Lower lobe of right lung (tissue), 2 donors: Measurements from ENCODE around the gene RIMKLB. TPM values are rescaled to one million over a fixed set of nuclear protein-coding genes. Genes with fewer than 3 reads are reported as not detected.
"Not testable (repeated sequence)": the region's sequence is repeated elsewhere in the genome, so short reads cannot be mapped to it uniquely, and the experiment has no call there.

Source experiments
- ATAC-seq, 2 donors: fragments of 200-7000 bp; cut with Tn5 transposase; one replicate each; pipeline ENCODE4 v1.9.1; 2020 to 2022; ENCODE audit warnings: mild to moderate bottlenecking in 2 of 2, moderate library complexity in 2 of 2
- DNase-seq: peaks from one replicate; pipeline ENCODE4 v3.0.0-alpha.2; 2020
- H3K27ac ChIP-seq: fragments of 200-600 bp; one replicate; pipeline ENCODE4 v1.8.0; 2022
- H3K27me3 ChIP-seq: fragments of 200-600 bp; one replicate; pipeline ENCODE4 v1.8.0; 2022; ENCODE audit warnings: low read depth
- H3K36me3 ChIP-seq: fragments of 200-600 bp; one replicate; pipeline ENCODE4 v1.8.0; 2022; ENCODE audit warnings: mild to moderate bottlenecking
- H3K4me1 ChIP-seq: fragments of 200-600 bp; one replicate; pipeline ENCODE4 v1.8.0; 2022
- H3K4me3 ChIP-seq: fragments of 200-600 bp; one replicate; pipeline ENCODE4 v1.8.0; 2022; ENCODE audit warnings: mild to moderate bottlenecking
- H3K9me3 ChIP-seq: fragments of 200-600 bp; one replicate; pipeline ENCODE4 v1.8.0; 2022
- intact Hi-C: fragments of 100-400 bp; cut with DNase I; formaldehyde crosslinking; loops from one replicate; pipeline ENCODE4 v1.11.0; 2022
- total RNA-seq: library from RNA; stranded (reverse); fragmentation: NEBNext Ultra II Directional; extraction: Animal tissue kit (Norgen Biotek cat#: 25700); gene quantifications from one replicate; pipeline ENCODE4 v1.2.1, GENCODE V29; 2021
- TF ChIP-seq, protein P1 (sequence below): fragments of 200-600 bp; IDR thresholded peaks from one replicate; pipeline ENCODE4 v1.8.0; 2022; ENCODE audit warnings: antibody characterized with exemption, mild to moderate bottlenecking
- donor health status: DM: no; HTN: yes; CAD: no; lungs with severe emphysema.

Gene RIMKLB
- total RNA-seq, 1 donor from 2014 or later: 30.5 TPM

GRCh38 chr12:8785499-8785898 lies 87.7 kb downstream of the RIMKLB start:
- peaks cover 7% of the 10 kb centered on the region for H3K36me3 ChIP-seq
- H3K9me3 ChIP-seq: no peaks in the 10 kb centered on the region
- H3K4me3 ChIP-seq: no peak overlapping the region
- TF ChIP-seq, protein P1, sequence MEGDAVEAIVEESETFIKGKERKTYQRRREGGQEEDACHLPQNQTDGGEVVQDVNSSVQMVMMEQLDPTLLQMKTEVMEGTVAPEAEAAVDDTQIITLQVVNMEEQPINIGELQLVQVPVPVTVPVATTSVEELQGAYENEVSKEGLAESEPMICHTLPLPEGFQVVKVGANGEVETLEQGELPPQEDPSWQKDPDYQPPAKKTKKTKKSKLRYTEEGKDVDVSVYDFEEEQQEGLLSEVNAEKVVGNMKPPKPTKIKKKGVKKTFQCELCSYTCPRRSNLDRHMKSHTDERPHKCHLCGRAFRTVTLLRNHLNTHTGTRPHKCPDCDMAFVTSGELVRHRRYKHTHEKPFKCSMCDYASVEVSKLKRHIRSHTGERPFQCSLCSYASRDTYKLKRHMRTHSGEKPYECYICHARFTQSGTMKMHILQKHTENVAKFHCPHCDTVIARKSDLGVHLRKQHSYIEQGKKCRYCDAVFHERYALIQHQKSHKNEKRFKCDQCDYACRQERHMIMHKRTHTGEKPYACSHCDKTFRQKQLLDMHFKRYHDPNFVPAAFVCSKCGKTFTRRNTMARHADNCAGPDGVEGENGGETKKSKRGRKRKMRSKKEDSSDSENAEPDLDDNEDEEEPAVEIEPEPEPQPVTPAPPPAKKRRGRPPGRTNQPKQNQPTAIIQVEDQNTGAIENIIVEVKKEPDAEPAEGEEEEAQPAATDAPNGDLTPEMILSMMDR: no peak
- no peak overlapping the region for H3K27ac ChIP-seq
- no peak for DNase-seq
- intact Hi-C loops: no loop called here
- ATAC-seq: no peak
- no peaks in the 10 kb centered on the region for H3K27me3 ChIP-seq
- H3K4me1 ChIP-seq: no peaks in the 10 kb centered on the region

DNA sequence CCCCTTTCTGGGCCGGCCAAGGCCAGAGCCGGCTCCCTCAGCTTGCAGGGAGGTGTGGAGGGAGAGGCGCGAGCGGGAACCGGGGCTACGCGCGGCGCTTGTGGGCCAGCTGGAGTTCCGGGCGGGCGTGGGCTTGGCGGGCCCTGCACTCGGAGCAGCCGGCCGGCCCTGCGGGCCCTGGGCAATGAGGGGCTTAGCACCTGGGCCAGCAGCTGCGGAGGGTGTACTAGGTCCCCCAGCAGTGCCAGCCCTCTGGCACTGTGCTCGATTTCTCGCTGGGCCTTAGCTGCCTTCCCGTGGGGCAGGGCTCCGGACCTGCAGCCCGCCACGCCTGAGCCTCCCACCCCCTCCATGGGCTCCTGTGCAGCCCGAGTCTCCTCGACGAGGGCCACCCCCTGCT lies 89.4 kb downstream of the RIMKLB start:
- ATAC-seq, H3K9me3 ChIP-seq, H3K4me3 ChIP-seq, H3K4me1 ChIP-seq, DNase-seq, H3K36me3 ChIP-seq, intact Hi-C loops, H3K27ac ChIP-seq, H3K27me3 ChIP-seq: not testable (repeated sequence)

GRCh38 chr12:8788706-8789105 lies 90.9 kb downstream of the RIMKLB start:
- intact Hi-C loops, ATAC-seq, DNase-seq, H3K27me3 ChIP-seq, H3K27ac ChIP-seq, H3K9me3 ChIP-seq, H3K4me1 ChIP-seq, H3K4me3 ChIP-seq, H3K36me3 ChIP-seq: not testable (repeated sequence)

GRCh38 chr12:8789341-8790013 lies 91.7 kb downstream of the RIMKLB start:
- H3K4me3 ChIP-seq, H3K4me1 ChIP-seq, H3K9me3 ChIP-seq, H3K27me3 ChIP-seq, ATAC-seq, DNase-seq, intact Hi-C loops, H3K27ac ChIP-seq, H3K36me3 ChIP-seq: not testable (repeated sequence)

GRCh38 chr12:8793226-8793625 lies 95.4 kb downstream of the RIMKLB start:
- H3K9me3 ChIP-seq, DNase-seq, H3K4me1 ChIP-seq, H3K27ac ChIP-seq, H3K36me3 ChIP-seq, ATAC-seq, H3K27me3 ChIP-seq, H3K4me3 ChIP-seq, intact Hi-C loops: not testable (repeated sequence)

DNA sequence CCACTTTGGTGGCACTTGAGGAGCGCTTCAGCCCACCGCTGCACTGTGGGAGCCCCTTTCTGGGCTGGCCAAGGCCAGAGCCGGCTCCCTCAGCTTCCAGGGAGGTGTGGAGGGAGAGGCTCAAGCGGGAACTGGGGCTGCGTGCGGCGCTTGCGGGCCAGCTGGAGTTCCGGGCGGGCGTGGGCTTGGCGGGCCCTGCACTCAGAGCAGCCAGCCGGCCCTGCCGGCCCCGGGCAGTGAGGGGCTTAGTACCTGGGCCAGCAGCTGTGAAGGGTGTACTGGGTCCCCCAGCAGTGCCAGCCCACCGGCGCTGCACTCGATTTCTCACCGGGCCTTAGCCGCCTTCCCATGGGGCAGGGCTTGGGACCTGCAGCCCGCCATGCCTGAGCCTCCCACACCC lies 96.8 kb downstream of the RIMKLB start:
- intact Hi-C loops, ATAC-seq, H3K36me3 ChIP-seq, H3K4me3 ChIP-seq, H3K27ac ChIP-seq, H3K4me1 ChIP-seq, DNase-seq, H3K27me3 ChIP-seq, H3K9me3 ChIP-seq: not testable (repeated sequence)

DNA sequence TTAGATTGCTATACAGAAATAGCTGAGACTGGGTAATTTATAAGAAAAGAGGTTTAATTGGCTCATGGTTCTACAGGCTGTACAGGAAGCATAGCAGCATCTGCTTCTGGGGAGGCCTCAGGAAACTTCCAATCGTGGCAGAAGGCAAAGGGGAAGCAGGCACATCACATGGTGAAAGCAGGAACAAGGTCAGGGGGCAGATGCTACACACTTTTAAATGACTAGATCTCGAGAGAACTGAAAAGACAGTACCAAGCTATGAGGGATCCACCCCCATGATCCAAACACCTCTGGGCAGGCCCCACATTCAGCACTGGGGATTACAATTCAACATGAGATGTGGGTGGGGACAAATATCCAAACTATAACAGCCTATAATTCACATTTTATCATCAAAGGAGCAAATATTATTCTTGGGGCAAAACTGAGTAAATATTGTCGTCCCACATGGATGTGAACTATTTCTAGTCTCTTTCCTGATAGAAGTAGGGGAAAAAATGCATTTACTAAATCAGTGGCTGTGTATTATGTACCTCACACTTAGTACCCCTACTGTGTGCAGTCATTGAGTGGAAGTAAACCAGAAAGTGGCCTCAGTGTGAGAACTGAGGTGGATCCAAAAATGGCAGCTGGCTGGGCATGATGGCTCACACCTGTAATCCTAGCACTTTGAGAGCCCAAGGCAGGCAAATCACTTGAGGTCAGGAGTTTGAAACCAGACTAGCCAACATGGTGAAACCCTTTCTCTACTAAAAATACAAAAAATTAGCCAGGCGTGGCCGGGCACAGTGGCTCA lies 99.2 kb downstream of the RIMKLB start:
- no peak overlapping the region for H3K27ac ChIP-seq
- intact Hi-C loops: no loop called here
- TF ChIP-seq, protein P1: no peak
- no peaks in the 10 kb centered on the region for H3K36me3 ChIP-seq
- no peaks in the 10 kb centered on the region for H3K27me3 ChIP-seq
- H3K4me3 ChIP-seq: no peak overlapping the region
- H3K9me3 ChIP-seq: no peaks in the 10 kb centered on the region
- DNase-seq (no peak), ATAC-seq (no peak)
- no peaks in the 10 kb centered on the region for H3K4me1 ChIP-seq

GRCh38 chr12:8801213-8801612 lies 103.4 kb downstream of the RIMKLB start:
- H3K9me3 ChIP-seq, intact Hi-C loops, H3K27me3 ChIP-seq: not testable (repeated sequence)

GRCh38 chr12:8804833-8805232 lies 107.0 kb downstream of the RIMKLB start:
- H3K27ac ChIP-seq, H3K4me3 ChIP-seq, DNase-seq, H3K27me3 ChIP-seq, ATAC-seq, H3K36me3 ChIP-seq, H3K9me3 ChIP-seq, intact Hi-C loops, H3K4me1 ChIP-seq: not testable (repeated sequence)

More at GRCh38 chr12:8801213-8801612, 103.4 kb downstream of the RIMKLB start:
- not testable (repeated sequence) for DNase-seq, H3K36me3 ChIP-seq, ATAC-seq, H3K4me3 ChIP-seq, H3K27ac ChIP-seq, H3K4me1 ChIP-seq

- intact Hi-C loops: not testable (repeated sequence)
Measured at GRCh38 chr12:8805487-8805886, 107.7 kb downstream of the RIMKLB start.

GRCh38 chr12:8807084-8807483 lies 109.3 kb downstream of the RIMKLB start:
- DNase-seq, H3K4me1 ChIP-seq, intact Hi-C loops, H3K36me3 ChIP-seq, H3K27ac ChIP-seq, H3K9me3 ChIP-seq, H3K27me3 ChIP-seq, H3K4me3 ChIP-seq, ATAC-seq: not testable (repeated sequence)

More at GRCh38 chr12:8805487-8805886, 107.7 kb downstream of the RIMKLB start:
- not testable (repeated sequence) for H3K27ac ChIP-seq, H3K9me3 ChIP-seq, H3K4me1 ChIP-seq, H3K27me3 ChIP-seq, H3K36me3 ChIP-seq, H3K4me3 ChIP-seq, DNase-seq, ATAC-seq

DNA sequence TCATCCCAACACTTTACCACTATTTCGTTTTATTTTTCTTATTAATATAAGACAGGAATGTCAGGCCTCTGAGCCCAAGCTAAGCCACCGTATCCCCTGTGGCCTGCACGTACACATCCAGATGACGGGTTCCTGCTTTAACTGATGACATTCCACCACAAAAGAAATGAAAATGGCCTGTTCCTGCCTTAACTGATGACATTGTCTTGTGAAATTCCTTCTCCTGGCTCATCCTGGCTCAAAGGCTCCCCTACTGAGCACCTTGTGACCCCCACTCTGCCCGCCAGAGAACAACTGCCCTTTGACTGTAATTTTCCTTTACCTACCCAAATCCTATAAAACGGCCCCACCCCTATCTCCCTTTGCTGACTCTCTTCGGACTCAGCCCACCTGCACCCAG lies 112.3 kb downstream of the RIMKLB start:
- H3K4me1 ChIP-seq, H3K27me3 ChIP-seq, H3K27ac ChIP-seq, H3K9me3 ChIP-seq, ATAC-seq, intact Hi-C loops, H3K36me3 ChIP-seq, DNase-seq, H3K4me3 ChIP-seq: not testable (repeated sequence)
